ENCODE results near the gene MAS1. TPM values are rescaled to one million over a fixed set of nuclear protein-coding genes. Genes with fewer than 3 reads are reported as not detected.
"Not testable (repeated sequence)": the region's sequence is repeated elsewhere in the genome, so short reads cannot be mapped to it uniquely, and the experiment has no call there.

Gene MAS1
- polyA plus RNA-seq (ENCODE audit: insufficient read length in 10 of 10) = under 1 TPM; 0.06 to 0.55 (median 0.29) TPM
- long read RNA-seq, donor 1 = 0 reads
- long read RNA-seq, donor 2 = 0 reads
- long read RNA-seq, donor 3, full-length matches to known transcripts = 2 of 2 reads
- long read RNA-seq, donor 3, partial matches to known transcripts = 0 of 2 reads
- long read RNA-seq, donor 3, other reads (novel, unspliced or antisense) = 0 of 2 reads
- long read RNA-seq, donor 4, full-length matches to known transcripts = 1 of 1 reads
- long read RNA-seq, donor 4, partial matches to known transcripts = 0 of 1 reads
- long read RNA-seq, donor 4, other reads (novel, unspliced or antisense) = 0 of 1 reads
- long read RNA-seq, donor 5, full-length matches to known transcripts = 2 of 2 reads
- long read RNA-seq, donor 5, partial matches to known transcripts = 0 of 2 reads
- long read RNA-seq, donor 5, other reads (novel, unspliced or antisense) = 0 of 2 reads
- long read RNA-seq, donor 6 = 0 reads
- long read RNA-seq, donor 7 = 0 reads
- long read RNA-seq, donor 8, full-length matches to known transcripts = 2 of 2 reads
- long read RNA-seq, donor 8, partial matches to known transcripts = 0 of 2 reads
- long read RNA-seq, donor 8, other reads (novel, unspliced or antisense) = 0 of 2 reads
- long read RNA-seq, donor 9 = 0 reads

DNA sequence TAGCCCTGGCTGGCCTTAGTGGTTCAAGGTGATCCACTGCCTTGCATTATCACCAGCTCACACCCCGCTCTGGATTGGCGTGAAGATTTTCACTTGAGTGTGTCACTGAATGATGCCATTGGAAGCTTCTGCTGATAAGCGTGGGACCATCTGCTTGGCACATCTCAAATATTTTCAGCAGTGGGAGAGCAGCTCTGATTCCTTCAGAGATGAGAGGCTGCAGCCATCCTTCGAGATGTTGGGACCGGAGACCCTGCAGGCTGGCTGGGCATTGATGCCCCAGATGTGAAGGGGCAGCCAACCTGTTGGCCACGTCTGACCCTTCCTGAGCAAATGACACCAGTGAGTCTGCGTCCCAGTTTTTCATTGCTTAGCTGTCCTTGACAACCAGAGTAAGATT is at the start of gene MAS1:
Gene MAS1 (plus strand): TSS at position 197 of the 400 bp plus-strand sequence. CDS start 15,968 bp downstream, outside the sequence.
- DNase-seq = no peak

- DNase-seq = no peak
Observed at GRCh38 chr6:159842035-159842434, 48.8 kb upstream of the MAS1 start.

DNA sequence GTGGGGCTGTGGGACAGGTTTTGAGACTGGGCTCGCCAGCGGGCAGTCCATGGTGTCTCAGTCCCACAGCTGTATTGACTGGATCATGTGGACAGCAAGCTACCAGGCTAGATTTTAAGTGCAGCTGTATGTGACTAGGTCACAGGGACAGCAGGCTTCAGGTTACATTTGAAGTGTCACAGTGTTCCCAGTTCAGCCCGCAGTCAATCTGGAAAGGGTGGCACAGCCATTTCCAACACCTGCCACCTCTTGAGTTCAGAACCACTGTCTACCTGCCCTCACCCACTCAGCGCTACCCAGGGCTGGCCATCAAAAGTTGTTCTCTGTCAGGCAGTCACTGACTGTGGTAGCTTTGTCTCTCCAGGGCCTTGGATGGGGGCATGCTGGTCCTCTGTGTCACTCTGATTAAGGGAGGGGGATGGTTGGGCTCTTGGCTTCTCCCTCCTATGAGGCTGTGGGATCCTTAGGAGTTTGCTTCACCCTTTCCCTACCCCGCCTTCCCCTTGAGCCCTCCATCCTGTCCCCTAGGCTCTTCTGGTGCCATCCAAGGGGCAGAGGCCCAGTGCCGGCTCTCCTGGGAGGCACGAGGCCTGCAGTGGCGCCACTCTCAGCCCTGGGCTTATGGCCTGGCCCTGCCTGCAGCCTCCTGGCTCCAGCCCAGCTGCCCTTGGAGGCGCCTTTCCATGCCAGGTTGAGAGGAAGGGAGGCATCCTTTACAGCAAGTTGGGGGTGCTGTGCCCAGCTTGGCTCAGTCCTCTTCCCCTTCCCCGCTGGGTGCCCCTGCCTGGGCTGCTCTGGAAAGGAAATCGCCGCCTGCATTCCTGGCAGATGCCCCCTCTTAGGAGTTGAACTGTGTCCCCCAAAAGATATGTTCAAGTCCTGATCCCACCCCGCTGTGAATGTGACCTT is 45.8 kb upstream of the MAS1 start:
- no peak for DNase-seq

- DNase-seq = not testable (repeated sequence)
Observed at GRCh38 chr6:159848552-159848951, 42.2 kb upstream of the MAS1 start.

DNA sequence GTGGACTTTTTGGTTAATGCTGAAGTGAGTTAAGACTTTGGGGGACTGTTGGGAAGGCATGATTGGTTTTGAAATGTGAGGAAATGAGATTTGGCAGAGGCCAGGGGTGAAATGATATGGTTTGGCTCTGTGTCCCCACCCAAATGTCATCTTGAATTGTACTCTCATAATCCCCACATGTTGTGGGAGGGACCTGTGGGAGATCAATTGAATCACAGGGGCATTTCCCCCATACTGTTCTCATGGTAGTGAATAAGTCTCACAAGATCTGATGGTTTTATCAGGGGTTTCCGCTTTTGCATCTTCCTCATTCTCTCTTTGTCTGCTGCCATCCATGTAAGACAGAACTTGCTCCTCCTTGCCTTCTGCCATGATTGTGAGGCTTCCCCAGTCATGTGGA is 40.9 kb upstream of the MAS1 start:
- not testable (repeated sequence) for DNase-seq

GRCh38 chr6:159852877-159853276 is 37.9 kb upstream of the MAS1 start:
- DNase-seq = no peak

- DNase-seq = peak in 2 of 3 donors; percentile 32 to 56
Observed at GRCh38 chr6:159853754-159854153, 37.0 kb upstream of the MAS1 start.

DNA sequence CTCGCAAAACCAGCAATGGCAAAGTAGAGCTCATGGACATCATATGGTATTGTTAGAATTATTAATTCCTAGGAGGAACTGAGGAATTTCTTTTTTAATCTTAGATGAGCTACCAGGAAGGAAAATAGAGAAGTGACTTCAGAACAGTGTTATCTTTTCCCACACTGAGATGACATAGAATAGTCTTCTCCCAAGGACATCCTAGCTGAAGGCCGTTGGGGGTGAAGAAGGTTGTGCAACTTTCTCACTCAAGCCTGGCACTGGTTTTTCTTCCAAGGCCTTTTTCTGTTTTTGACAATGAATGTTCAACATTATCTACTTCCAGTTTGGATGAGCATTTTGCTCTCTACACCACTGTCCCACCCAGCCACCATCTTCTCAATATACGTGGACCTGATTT is 35.8 kb upstream of the MAS1 start:
- DNase-seq = no peak

DNA sequence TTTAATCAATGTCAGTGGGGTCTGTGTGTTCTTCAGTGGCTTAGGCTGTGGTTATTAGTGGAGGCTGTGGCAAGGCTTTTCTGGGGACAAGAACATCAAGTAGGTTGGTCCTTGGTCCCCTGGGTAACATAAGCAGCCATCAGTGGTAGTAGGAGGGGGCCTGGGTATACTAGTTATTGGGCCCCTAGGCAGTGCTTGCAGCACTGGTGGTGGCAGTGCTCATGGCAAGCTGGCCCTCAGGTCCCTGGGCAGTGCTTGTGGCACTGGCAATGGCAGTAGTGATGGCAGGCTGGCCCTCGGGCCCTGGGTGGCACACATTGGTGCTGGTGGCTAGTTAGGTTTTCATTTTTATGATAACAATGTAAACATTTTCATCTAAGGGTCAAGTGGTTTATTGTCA is 32.5 kb upstream of the MAS1 start:
- DNase-seq = no peak

GRCh38 chr6:159860482-159860881 is 30.3 kb upstream of the MAS1 start:
- no peak for DNase-seq

DNA sequence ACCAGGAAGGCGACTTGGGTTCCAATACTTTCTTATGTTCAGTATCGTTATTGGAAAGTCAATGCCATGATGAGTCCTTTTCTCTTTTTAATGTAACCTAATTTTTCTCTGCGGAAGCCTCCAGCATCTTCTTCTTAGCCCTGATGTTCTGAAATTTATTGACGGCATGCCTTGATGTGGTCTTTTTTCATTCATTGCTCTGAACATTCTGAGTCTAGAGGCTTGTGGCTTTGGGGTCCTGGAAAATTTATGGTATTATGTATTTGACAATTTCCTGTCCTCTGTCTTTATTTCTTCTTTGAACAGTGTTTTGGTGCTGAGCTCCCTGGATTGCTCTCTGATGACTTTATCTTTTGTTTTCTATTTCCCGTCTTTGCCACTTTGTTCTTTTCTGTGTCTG is 28.7 kb upstream of the MAS1 start:
- DNase-seq = no peak

DNA sequence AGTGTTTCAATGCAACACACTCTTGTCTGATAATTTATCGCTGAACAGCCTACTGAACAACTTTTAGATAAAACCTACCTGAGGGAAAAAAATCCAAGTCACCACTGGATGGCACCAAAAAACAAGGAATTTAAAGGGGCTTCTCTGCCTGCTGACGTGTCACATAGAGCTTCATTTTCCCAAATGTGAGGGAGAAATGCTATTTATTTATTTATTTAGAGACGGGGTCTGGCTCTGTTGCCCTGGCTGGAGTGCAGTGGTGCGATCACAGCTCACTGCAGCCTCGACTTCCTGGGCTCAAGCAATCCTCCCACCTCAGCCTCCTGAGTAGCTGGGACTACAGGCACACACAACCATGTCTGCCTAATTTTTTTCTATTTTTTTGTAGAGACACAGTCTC is 27.4 kb upstream of the MAS1 start:
- DNase-seq = peak; percentile 58 to 85 (median 76)

DNA sequence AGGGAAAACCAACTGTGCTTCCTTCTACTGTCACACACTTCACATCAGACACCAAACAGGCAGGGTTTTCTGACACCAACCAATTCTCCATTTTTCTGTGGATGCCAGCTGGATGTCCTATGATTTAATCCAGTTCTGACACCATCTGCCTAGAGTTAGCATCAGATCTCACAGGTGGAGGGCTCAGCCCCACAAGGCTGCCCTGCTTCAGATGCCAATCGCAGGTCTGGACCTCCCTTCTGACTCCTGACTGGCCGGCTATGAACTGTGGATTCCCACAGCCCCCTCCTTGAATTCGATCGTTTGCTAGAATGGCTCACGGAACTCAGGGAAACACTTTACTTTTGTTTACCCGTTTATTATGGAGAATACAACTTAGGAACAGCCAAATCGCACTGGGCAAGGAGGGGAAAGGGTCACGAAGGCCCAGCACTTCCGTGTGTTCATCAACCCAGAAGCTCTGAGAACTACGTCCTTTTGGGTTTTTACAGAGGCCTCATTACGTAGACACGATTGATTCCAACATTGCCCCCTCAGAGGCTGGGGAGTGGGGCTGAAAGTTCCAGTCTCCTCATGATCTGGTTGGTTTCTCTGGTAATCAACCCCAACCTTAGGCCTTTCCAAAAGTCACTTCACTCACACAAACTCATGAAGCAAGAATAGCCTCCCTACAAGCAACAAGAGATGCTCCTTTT is 25.4 kb upstream of the MAS1 start:
- no peak for DNase-seq

GRCh38 chr6:159866286-159867247 is 24.2 kb upstream of the MAS1 start:
- no peak for DNase-seq

- no peak for DNase-seq
Observed at GRCh38 chr6:159871241-159871640, 19.5 kb upstream of the MAS1 start.

- DNase-seq = no peak
Observed at GRCh38 chr6:159871906-159872305, 18.9 kb upstream of the MAS1 start.

- peak; percentile 32 to 72 (median 52) for DNase-seq
Observed at GRCh38 chr6:159874435-159874834, 16.4 kb upstream of the MAS1 start.

GRCh38 chr6:159875194-159875593 is 15.6 kb upstream of the MAS1 start:
- no peak for DNase-seq

- DNase-seq = no peak
Observed at GRCh38 chr6:159876242-159876641, 14.5 kb upstream of the MAS1 start.

DNA sequence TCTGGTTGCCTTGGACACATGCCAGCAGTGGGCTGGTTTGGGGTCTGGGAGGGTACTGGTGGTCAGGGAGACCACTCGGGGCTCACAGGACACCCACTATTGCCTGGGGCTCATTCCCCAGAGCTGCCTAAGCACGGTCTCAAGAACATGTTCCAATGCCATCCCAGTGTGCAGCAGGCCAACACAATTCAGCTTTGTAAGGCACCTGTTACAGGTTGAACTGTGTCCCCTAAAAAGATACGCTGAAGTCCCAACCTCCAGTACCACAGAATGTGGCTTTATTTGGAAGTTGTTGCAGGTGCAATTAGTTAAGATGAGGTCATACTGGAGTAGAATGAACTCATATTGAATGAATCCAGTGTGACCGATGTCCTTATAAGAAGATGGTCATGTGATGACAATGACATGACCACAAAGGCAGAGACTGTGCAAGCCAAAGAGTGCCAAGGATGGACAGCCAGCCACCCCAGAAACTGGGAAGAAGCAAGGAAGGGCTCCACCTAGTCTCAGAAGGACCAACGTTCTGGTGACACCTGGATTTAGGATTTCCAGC is 13.5 kb upstream of the MAS1 start:
- no peak for DNase-seq
